LNCaP clone FGC (cell line): ENCODE measurements around the gene ABCD2.
"Not testable (repeated sequence)": the region's sequence is repeated elsewhere in the genome, so short reads cannot be mapped to it uniquely, and the experiment has no call there.

Experiments
- DNase-seq: peaks from one replicate; pipeline ENCODE4 v3.0.0-alpha.2; 2011; ENCODE audit warnings: low read depth
- H3K4me3 ChIP-seq: 2 replicates; pipeline ENCODE4 v1.5.1; 2011; ENCODE audit warnings: mild to moderate bottlenecking, low read depth, low read length, control low read depth
- TF ChIP-seq, protein P1 (sequence below): IDR thresholded peaks from 2 replicates; pipeline ENCODE4 v1.5.1; 2012; ENCODE audit warnings: mild to moderate bottlenecking; ENCODE audit not compliant: control insufficient read depth, insufficient read depth; ENCODE audit errors: extremely low read depth

ABCD2 gene

DNA sequence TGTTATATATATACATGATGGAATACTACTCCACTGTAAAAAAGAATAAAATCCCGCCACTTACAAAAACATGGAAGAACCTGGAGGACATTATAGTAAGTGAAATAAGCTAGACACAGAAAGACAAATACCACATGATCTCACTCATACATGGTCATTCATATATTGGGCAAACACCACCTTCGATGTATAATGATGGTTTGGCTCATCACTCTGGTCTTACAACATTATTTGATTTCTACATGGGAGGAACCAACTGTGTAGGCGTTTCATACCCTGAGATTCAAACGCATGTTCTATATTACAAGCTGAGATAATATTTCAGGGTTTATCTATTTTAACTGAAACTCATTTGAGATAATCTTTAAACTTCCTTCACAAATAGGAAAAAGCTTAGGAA lies 48.3 kb downstream of the ABCD2 start:
- H3K4me3 ChIP-seq: no peak overlapping the region
- TF ChIP-seq, protein P1, sequence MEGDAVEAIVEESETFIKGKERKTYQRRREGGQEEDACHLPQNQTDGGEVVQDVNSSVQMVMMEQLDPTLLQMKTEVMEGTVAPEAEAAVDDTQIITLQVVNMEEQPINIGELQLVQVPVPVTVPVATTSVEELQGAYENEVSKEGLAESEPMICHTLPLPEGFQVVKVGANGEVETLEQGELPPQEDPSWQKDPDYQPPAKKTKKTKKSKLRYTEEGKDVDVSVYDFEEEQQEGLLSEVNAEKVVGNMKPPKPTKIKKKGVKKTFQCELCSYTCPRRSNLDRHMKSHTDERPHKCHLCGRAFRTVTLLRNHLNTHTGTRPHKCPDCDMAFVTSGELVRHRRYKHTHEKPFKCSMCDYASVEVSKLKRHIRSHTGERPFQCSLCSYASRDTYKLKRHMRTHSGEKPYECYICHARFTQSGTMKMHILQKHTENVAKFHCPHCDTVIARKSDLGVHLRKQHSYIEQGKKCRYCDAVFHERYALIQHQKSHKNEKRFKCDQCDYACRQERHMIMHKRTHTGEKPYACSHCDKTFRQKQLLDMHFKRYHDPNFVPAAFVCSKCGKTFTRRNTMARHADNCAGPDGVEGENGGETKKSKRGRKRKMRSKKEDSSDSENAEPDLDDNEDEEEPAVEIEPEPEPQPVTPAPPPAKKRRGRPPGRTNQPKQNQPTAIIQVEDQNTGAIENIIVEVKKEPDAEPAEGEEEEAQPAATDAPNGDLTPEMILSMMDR: no peak
- DNase-seq: no peak

DNA sequence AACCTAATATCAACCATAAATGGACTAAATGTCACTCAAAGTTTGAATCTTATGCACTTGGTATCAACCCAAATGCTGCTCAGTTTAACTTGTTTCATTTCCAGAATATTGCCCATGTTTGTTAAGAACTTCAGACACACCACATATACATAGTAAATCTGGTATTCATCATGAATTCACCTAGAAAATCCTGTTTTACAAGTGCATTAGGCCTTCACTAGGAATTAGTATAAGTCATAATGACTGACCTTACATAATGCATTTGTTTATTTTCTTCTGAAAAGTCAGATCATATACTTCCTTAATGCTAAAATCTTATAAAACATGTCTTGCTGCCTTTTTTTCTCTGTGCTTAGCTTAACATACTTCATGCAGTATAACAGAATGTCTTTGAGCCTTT lies 66.1 kb downstream of the ABCD2 start:
- no peak for DNase-seq
- TF ChIP-seq, protein P1: no peak
- no peak overlapping the region for H3K4me3 ChIP-seq

DNA sequence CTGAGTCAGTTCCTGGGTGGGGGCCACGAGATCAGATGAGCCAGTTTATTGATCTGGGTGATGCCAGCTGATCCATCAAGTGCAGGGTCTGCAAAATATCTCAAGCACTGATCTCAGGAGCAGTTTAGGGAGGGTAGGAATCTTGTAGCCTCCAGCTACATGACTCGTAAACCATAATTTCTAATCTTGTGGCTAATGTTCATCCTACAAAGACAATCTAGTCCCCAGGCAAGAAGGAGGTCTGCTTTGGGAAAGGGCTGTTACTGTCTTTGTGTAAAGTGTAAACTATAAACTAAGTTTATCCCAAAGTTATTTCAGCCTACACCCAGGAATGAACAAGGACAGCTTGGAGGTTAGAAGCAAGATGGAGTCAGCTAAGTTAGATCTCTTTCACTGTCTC lies 75.4 kb downstream of the ABCD2 start:
- not testable (repeated sequence) for H3K4me3 ChIP-seq, DNase-seq

DNA sequence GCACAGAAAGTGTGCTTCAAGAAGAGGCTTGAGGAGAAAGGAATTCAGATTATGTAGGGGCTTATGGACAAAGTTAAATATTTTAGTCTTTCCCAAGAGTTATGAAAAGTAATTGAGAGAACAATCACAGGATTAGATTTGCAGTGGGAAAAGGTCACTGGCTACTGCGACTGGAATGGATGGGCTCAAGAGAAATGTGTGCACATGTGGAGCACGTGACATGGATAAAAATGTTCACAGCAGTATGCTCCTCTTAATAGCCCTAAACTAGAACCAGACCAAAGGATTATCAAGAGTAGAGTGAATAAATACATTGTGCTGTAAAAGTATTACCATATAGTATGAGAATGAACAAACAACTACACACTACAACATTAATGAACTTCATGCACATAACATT lies 78.1 kb downstream of the ABCD2 start:
- no peak for DNase-seq
- no peak overlapping the region for H3K4me3 ChIP-seq
- TF ChIP-seq, protein P1: no peak

DNA sequence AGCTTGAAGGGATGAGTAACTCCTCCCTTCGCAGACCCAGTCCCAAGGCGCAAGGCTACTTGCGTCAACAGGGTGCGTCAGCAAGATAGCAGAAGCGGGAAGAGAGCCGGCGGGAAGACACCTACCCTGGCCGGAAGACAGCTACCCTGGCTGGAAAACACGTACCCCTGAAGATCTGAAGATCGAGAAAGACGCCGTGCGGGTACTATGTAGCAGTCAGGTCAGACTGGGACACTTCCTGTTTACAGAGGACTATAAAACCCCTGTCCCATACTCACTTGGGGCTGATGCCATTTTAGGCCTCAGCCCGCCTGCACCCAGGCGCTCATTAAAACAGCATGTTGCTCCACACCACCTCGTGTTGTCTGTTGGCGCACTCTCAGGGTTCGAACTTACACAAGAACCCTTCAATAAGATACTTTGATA lies 80.9 kb downstream of the ABCD2 start:
- TF ChIP-seq, protein P1: no peak
- H3K4me3 ChIP-seq: no peak overlapping the region
- DNase-seq: no peak

DNA sequence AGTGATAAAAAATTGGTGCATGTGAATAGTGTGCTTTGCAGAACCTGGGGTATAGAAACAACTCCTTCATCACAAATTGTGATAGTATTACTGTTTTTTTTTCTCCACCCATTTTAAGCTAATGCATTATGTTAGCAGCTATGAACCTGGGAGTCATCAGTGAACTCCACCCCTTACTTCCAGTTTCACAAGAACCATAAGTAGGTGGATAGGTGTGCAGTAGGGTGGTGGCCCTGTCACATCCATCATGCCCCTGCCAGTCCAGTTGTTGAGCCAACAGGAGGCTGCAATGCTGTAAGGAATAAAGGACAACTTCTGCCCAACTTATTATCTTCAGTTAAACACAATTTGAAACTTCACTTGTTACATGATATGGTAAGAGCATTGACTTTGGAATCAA lies 85.7 kb downstream of the ABCD2 start:
- TF ChIP-seq, protein P1: no peak
- DNase-seq: no peak
- H3K4me3 ChIP-seq: no peak overlapping the region

DNA sequence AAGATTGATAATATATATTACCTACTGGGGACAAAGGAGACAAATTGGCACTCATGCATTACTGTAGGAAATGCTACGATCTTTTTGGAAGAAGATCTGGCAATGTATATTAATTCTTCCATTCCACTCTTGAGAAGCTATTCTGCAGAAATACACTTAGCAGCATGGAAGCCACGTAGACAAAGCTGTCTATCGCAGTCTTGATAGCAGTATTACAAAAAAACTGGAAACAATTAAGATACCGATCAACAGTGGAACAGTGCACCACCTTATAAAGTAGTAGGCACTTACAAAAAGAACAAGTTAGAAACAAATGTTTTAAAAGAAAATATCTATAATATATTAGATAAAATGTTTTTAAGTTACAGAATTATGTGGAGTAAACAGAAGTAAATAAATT lies 87.2 kb downstream of the ABCD2 start:
- TF ChIP-seq, protein P1: no peak
- H3K4me3 ChIP-seq: no peak overlapping the region
- DNase-seq: no peak
